T47D (cell line): ENCODE data around the gene BCL2L13.

ENCODE experiments used
- DNase-seq, 2 experiments: peaks; one replicate each; pipeline versions ENCODE4 v3.0.0 to v3.0.0-alpha.2; 2011 to 2012; ENCODE audit warnings: low read depth in 1 of 2, low spot score in 1 of 2
- JUND ChIP-seq: IDR thresholded peaks from 2 replicates; pipeline ENCODE4 v1.6.1; 2012; ENCODE audit warnings: low read depth
- in situ Hi-C: cut with HindIII; loops from 2 replicates; pipeline ENCODE4 v1.10.0; 2016; ENCODE audit warnings: low sequenced_read_pairs, low pct_unique_long_range_greater_than_20kb

Gene BCL2L13

GRCh38 chr22:17638432-17639246 lies at the start of gene BCL2L13:
Gene BCL2L13, plus strand, starts transcription at chr22:17638757. Its CDS starts 16,955 bp downstream, at chr22:17655712.
- no peak; the same call in 1 of the 2 replicates for TF ChIP-seq JUND
- in situ Hi-C loops: no loop called here
- DNase-seq: peak; percentile 56 to 85

GRCh38 chr22:17589810-17590375 lies 48.7 kb upstream of the BCL2L13 start:
- no peak for TF ChIP-seq JUND
- in situ Hi-C loops: no loop called here

GRCh38 chr22:17590586-17590985 lies 48.0 kb upstream of the BCL2L13 start:
- no peak for TF ChIP-seq JUND
- no peak for DNase-seq
- in situ Hi-C loops: no loop called here

More at GRCh38 chr22:17589810-17590375, 48.7 kb upstream of the BCL2L13 start:
- DNase-seq: no peak

- in situ Hi-C loops: no loop called here
- TF ChIP-seq JUND: no peak
Observed at GRCh38 chr22:17592201-17592600, 46.4 kb upstream of the BCL2L13 start.

GRCh38 chr22:17596226-17596625 lies 42.3 kb upstream of the BCL2L13 start:
- no peak for DNase-seq
- in situ Hi-C loops: no loop called here
- no peak for TF ChIP-seq JUND

More at GRCh38 chr22:17592201-17592600, 46.4 kb upstream of the BCL2L13 start:
- DNase-seq: no peak

GRCh38 chr22:17597217-17597616 lies 41.3 kb upstream of the BCL2L13 start:
- in situ Hi-C loops: no loop called here
- no peak for DNase-seq
- no peak for TF ChIP-seq JUND

- in situ Hi-C loops: no loop called here
Observed at GRCh38 chr22:17598318-17598717, 40.2 kb upstream of the BCL2L13 start.

GRCh38 chr22:17601031-17601430 lies 37.5 kb upstream of the BCL2L13 start:
- in situ Hi-C loops: no loop called here
- DNase-seq: peak in 1 of 2 experiments; percentile 29
- TF ChIP-seq JUND: no peak

More at GRCh38 chr22:17598318-17598717, 40.2 kb upstream of the BCL2L13 start:
- no peak for TF ChIP-seq JUND
- DNase-seq: no peak

- in situ Hi-C loops: no loop called here
- no peak for TF ChIP-seq JUND
- no peak for DNase-seq
Observed at GRCh38 chr22:17603668-17604067, 34.9 kb upstream of the BCL2L13 start.

GRCh38 chr22:17606496-17606895 lies 32.1 kb upstream of the BCL2L13 start:
- no peak for DNase-seq
- in situ Hi-C loops: no loop called here

GRCh38 chr22:17607891-17608521 lies 30.6 kb upstream of the BCL2L13 start:
- in situ Hi-C loops: no loop called here
- DNase-seq: no peak
- TF ChIP-seq JUND: no peak

More at GRCh38 chr22:17606496-17606895, 32.1 kb upstream of the BCL2L13 start:
- TF ChIP-seq JUND: no peak

- no peak for TF ChIP-seq JUND
- in situ Hi-C loops: no loop called here
- no peak for DNase-seq
Observed at GRCh38 chr22:17612057-17612456, 26.5 kb upstream of the BCL2L13 start.

- TF ChIP-seq JUND: no peak
- no peak for DNase-seq
- in situ Hi-C loops: no loop called here
Observed at GRCh38 chr22:17613280-17613679, 25.3 kb upstream of the BCL2L13 start.
